Skeletal muscle satellite cell (primary cell): ENCODE measurements around the gene CRIM1.
A peak's percentile ranks its signal among the peaks of the same experiment; 100 is the strongest.

Experiments
- H3K27me3 ChIP-seq: 2 replicates; pipeline ENCODE4 v1.7.0; 2013; ENCODE audit warnings: low read length; ENCODE audit not compliant: control insufficient read depth, insufficient read depth
- H3K36me3 ChIP-seq: 2 replicates; pipeline ENCODE4 v1.7.0; 2013; ENCODE audit warnings: mild to moderate bottlenecking, control low read depth, low read length; ENCODE audit not compliant: insufficient read depth
- H3K4me1 ChIP-seq: 2 replicates; pipeline ENCODE4 v1.7.0; 2013; ENCODE audit warnings: low read length; ENCODE audit not compliant: control insufficient read depth, insufficient read depth
- H3K4me2 ChIP-seq: 2 replicates; pipeline ENCODE4 v1.7.0; 2013; ENCODE audit warnings: mild to moderate bottlenecking, low read length
- H3K4me3 ChIP-seq: 2 replicates; pipeline ENCODE4 v1.7.0; 2013; ENCODE audit warnings: low read length
- H3K9ac ChIP-seq: 2 replicates; pipeline ENCODE4 v1.7.0; 2013; ENCODE audit warnings: mild to moderate bottlenecking, low read depth, low read length, moderate library complexity
- H3K9me3 ChIP-seq: replicated peaks from 2 replicates; pipeline ENCODE4 v1.7.0; 2013; ENCODE audit warnings: mild to moderate bottlenecking, control low read depth, low read length

The CRIM1 gene

DNA sequence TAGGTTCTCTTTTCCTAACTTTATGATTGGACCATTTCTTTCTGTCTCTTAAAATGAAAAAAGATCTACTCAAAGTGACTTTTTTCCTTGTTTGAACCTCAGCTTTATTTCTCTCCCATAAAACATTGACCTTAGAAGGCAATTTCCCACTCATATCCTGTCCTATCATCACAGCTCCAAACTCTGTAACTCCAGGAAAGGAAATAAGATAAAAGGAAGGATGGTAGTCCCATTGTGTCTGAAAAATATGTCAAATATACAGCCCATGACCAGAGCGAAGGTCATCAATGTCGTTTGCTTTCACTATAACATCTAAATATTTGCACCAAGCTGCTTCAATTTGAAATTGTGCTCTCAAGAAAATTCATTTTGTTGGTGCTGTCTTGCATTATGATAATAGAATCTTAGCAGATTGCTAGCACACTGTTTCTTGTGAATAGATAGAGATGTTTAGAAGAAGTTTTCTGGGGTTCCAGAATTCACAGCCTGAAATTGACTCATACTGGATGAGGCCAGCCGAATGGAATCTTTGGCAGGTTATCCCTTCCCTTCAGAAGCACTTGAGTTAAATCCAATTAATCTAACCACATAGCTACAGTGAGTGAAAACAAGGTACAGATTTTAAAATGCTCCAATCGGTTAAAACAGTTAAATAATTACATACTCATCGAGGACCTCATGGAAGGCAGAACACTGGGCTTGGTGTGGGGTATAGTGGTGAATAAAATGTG is 95.1 kb downstream of the CRIM1 start:
- peaks cover 91% of the 10 kb centered on the region for H3K36me3 ChIP-seq
- peaks cover 65% of the 10 kb centered on the region for H3K4me1 ChIP-seq
- no peak overlapping the region for H3K4me3 ChIP-seq
- H3K27me3 ChIP-seq: no peaks in the 10 kb centered on the region
- peak overlapping the region; percentile 63 for H3K9ac ChIP-seq
- H3K9me3 ChIP-seq: no peaks in the 10 kb centered on the region
- peak overlapping the region; percentile 23 for H3K4me2 ChIP-seq

GRCh38 chr2:36451512-36451911 is 95.9 kb downstream of the CRIM1 start:
- Histone ChIP-seq H3K4me1 (peaks cover 73% of the 10 kb centered on the region), H3K9ac (peak overlapping the region; percentile 63), H3K4me2 (peak overlapping the region; percentile 3), H3K27me3 (no peaks in the 10 kb centered on the region), H3K36me3 (peaks cover 91% of the 10 kb centered on the region), H3K9me3 (no peaks in the 10 kb centered on the region), H3K4me3 (no peak overlapping the region)

- H3K4me2 ChIP-seq: peak overlapping the region; percentile 15
- H3K9me3 ChIP-seq: no peaks in the 10 kb centered on the region
- H3K9ac ChIP-seq: peak overlapping the region; percentile 63
- H3K27me3 ChIP-seq: no peaks in the 10 kb centered on the region
- peaks cover 89% of the 10 kb centered on the region for H3K36me3 ChIP-seq
- H3K4me3 ChIP-seq: no peak overlapping the region
- peaks cover 80% of the 10 kb centered on the region for H3K4me1 ChIP-seq
These were observed 96.7 kb downstream of the CRIM1 start for GRCh38 chr2:36452260-36452659.

DNA sequence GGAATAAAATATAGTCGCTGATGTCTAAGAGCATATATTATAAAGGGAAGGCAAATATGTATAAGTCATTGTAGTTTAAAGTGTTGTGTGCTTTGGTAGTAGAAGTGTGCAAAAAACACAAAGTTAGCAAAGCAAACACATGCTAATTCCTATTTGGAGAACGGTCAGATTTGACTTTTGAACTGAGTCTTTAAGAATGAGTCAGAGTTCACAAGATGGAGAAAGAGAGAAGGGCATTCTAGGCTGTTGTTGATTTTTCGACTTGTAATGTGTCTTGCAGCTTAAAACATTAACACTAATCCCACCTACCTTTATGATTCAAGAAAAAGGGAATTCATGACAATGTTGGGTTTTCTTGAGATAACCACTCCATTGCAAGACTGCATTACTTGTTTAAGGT is 98.1 kb downstream of the CRIM1 start:
- Histone ChIP-seq H3K4me1 (peaks cover 82% of the 10 kb centered on the region), H3K9me3 (no peaks in the 10 kb centered on the region), H3K9ac (peak overlapping the region; percentile 56), H3K36me3 (peaks cover 89% of the 10 kb centered on the region), H3K27me3 (no peaks in the 10 kb centered on the region), H3K4me2 (peak overlapping the region; percentile 2), H3K4me3 (no peak overlapping the region)

- Histone ChIP-seq H3K36me3 (peaks cover 81% of the 10 kb centered on the region), H3K27me3 (no peaks in the 10 kb centered on the region)
These were observed 99.4 kb downstream of the CRIM1 start for GRCh38 chr2:36455011-36455410.

GRCh38 chr2:36455788-36456187 is 100.2 kb downstream of the CRIM1 start:
- Histone ChIP-seq H3K4me1 (peaks cover 78% of the 10 kb centered on the region), H3K9ac (peak overlapping the region; percentile 69), H3K4me3 (no peak overlapping the region), H3K4me2 (peak overlapping the region; percentile 59), H3K36me3 (peaks cover 82% of the 10 kb centered on the region), H3K27me3 (no peaks in the 10 kb centered on the region), H3K9me3 (no peaks in the 10 kb centered on the region)

More at GRCh38 chr2:36455011-36455410, 99.4 kb downstream of the CRIM1 start:
- no peak overlapping the region for H3K9ac ChIP-seq
- peaks cover 78% of the 10 kb centered on the region for H3K4me1 ChIP-seq
- no peaks in the 10 kb centered on the region for H3K9me3 ChIP-seq
- no peak overlapping the region for H3K4me3 ChIP-seq
- H3K4me2 ChIP-seq: peak overlapping the region; percentile 3

GRCh38 chr2:36456227-36457175 is 100.9 kb downstream of the CRIM1 start:
- Histone ChIP-seq H3K36me3 (peaks cover 79% of the 10 kb centered on the region), H3K4me1 (peaks cover 77% of the 10 kb centered on the region), H3K27me3 (no peaks in the 10 kb centered on the region), H3K4me3 (peak overlapping the region; percentile 25), H3K4me2 (peak overlapping the region; percentile 59), H3K9ac (peak overlapping the region; percentile 69), H3K9me3 (no peaks in the 10 kb centered on the region)

- H3K4me3 ChIP-seq: no peak overlapping the region
- no peak overlapping the region for H3K9ac ChIP-seq
- H3K4me1 ChIP-seq: peaks cover 77% of the 10 kb centered on the region
- H3K4me2 ChIP-seq: no peak overlapping the region
- peaks cover 81% of the 10 kb centered on the region for H3K36me3 ChIP-seq
- no peaks in the 10 kb centered on the region for H3K9me3 ChIP-seq
- H3K27me3 ChIP-seq: no peaks in the 10 kb centered on the region
These were observed 102.5 kb downstream of the CRIM1 start for GRCh38 chr2:36458106-36458505.

- H3K27me3 ChIP-seq: no peaks in the 10 kb centered on the region
- peaks cover 69% of the 10 kb centered on the region for H3K4me1 ChIP-seq
- peak overlapping the region; percentile 74 for H3K9ac ChIP-seq
- no peaks in the 10 kb centered on the region for H3K9me3 ChIP-seq
- no peak overlapping the region for H3K4me2 ChIP-seq
- peaks cover 83% of the 10 kb centered on the region for H3K36me3 ChIP-seq
- no peak overlapping the region for H3K4me3 ChIP-seq
These were observed 104.2 kb downstream of the CRIM1 start for GRCh38 chr2:36459725-36460137.

- H3K4me3 ChIP-seq: peak overlapping the region; percentile 19
- H3K27me3 ChIP-seq: no peaks in the 10 kb centered on the region
- H3K36me3 ChIP-seq: peaks cover 80% of the 10 kb centered on the region
These were observed 105.6 kb downstream of the CRIM1 start for GRCh38 chr2:36461039-36461681.

DNA sequence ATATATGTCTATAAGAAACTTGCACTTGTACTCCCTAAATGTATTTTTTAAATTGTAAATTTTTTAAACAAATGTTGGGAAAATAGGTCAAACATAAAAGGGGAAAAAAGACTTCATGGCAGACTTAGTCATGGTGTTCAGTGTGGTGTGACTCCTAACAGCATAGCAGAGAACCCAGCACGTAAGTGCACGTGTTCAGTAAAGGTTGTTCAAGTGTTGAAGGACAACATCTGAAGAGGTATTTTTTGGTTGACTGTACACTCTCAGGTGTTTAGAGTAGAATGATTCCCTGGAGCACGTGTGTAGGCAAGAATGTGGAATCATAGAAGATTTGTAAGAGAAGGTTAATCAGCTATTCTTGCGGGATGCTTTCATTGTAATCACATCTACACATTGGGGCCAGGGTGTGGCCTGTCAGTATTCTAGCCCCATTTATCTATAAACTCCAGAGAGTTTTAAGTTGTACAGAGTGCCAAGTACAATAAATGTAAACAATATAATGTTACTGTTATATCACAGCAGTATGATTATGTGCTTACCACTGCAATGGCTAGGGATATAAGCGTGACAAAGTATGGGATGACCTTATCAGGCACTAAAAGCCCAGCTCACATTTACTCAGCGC is 106.8 kb downstream of the CRIM1 start:
- H3K36me3 ChIP-seq: peaks cover 82% of the 10 kb centered on the region
- H3K9me3 ChIP-seq: no peaks in the 10 kb centered on the region
- no peaks in the 10 kb centered on the region for H3K27me3 ChIP-seq
- peaks cover 49% of the 10 kb centered on the region for H3K4me1 ChIP-seq
- no peak overlapping the region for H3K4me3 ChIP-seq
- peak overlapping the region; percentile 74 for H3K9ac ChIP-seq
- H3K4me2 ChIP-seq: no peak overlapping the region

More at GRCh38 chr2:36461039-36461681, 105.6 kb downstream of the CRIM1 start:
- peaks cover 54% of the 10 kb centered on the region for H3K4me1 ChIP-seq
- peak overlapping the region; percentile 74 for H3K9ac ChIP-seq
- H3K9me3 ChIP-seq: no peaks in the 10 kb centered on the region
- peak overlapping the region; percentile 54 for H3K4me2 ChIP-seq
